Stimulated activated CD4-positive, alpha-beta T cell treated with anti-CD3 and anti-CD28 coated beads, Interleukin-2, amount 100 ng/mL, for 48 hours (primary cell): ENCODE data around the gene ERG.

Experiments used
- DNase-seq, 2 donors: peaks; one replicate each; pipeline ENCODE4 v3.0.0-alpha.2; 2020

Gene ERG

DNA sequence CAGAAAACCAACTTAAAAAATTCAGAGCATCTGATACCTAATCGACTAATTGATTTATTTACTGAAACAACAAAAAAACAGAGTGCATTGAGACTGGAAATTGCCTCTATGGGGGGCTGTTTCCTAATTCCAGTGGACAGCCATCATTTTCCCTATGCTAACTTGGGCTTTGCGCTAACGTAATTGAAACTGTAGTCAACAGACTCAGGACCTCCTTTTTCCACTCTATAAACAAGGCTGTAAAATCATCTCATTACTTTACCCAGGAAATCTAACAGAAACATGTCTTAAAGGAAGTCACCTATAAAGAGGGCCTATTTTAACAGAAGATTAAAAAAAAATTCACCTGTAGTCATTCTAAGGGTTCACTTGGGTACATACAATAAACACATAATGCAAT lies 2.1 kb downstream of the ERG start:
- no peak for DNase-seq

DNA sequence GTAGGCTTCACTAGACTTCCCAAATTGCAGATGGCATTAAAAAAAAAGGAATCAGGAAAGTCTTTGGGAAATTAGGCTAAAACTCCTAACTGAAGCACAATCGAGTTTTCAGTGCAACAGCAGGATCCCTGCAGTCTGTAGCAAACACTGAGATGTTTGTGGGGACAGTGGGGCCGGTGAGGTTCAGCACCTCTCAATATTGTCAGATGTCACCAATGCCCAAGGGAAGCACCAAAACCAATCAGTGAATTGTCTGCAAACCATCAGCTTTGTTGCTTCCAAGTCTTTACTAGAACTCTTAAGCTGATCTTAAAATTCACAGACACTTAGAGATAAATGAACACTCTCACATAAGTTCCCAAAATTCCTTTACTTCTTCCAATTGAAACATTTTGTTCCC lies 2.6 kb downstream of the ERG start:
- no peak for DNase-seq

DNA sequence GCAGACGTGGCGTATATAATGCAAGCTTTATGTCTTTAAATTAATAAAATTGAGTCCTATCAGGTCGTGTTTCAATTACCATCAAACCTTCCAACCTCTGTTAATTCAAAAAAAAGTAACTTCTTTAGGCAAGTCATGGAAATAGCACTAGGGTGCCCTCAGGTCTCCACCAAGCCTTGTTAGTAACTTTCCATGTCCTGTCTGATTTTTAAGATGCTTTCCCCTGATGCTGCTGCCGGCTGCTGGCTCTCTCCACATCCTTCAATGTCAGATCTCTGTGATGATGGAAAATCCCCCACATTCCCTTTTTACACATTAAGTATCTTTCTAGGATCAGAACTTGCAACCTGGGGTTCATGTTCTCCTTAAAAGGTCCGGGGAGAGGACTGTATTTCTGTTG lies 3.0 kb downstream of the ERG start:
- DNase-seq, result no peak

DNA sequence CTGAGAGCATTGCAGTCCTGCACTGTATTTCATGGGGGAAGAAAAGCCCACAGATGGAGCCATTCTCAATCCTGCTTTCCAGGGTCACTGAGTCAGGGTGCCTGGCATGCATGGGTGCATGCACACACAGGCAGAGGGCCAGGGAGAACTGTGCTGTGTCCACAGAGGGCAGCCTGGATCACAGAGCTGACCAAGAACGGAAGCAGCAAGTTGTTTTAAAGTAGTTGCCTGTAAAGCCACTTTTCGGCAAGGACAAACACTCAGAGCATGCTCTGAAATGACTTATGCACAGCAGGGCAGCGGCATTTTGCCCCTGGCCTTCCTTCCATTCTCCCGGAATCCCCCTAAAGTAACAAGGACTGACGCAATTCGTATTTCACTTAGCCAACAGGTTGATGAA lies 3.6 kb downstream of the ERG start:
- no peak for DNase-seq

DNA sequence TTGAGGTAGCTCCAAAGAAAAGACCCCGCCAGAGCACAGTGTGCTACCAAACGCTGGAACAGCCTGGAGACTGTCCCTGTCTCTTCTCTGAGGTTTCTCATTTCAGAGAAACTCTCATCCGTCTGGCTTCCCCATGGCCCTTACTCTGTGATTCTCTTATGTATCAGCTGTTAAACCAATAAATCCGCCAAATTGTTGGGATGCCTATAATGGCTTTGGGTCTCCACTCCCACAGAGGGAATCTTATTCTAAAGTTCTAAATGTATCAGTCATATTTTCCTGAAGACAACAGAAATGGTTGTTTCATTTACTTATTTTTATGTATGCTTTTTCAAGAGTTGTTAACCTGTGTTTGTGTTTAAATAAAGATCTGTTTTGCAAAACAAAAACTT lies 4.0 kb downstream of the ERG start:
- no peak for DNase-seq

DNA sequence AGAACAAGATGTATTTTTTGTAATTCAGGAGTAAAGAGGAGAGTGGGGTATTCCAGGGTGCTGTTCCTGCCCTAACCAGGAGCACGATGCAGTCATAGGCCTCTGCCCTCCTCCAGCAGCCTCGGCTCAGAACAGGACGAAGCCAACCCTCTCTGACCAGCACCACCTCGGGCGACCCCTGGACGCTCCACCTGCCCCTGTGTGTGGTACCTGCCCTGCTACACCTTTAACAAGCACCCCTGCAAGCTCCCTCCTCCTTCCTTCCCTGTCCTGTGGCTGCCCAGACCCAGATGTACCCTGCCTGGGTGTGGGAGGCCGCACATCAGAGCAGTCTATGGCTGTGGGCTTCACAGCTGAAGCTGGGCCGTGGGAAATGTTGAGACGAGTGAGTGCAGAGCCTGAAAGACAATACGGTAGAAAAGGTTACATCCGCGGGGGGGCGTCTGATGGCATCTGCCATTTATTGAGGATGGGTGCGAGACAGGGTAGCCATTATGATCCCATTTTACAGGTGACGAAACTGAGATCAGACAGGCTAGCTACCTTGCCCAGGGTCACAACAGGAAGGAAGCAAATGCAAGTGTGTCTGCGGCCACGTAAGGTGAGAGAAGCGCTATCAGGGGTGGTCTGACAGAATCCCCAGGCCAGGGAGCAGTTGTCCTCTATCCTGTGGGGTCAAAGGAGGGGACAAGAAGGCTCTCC lies 4.6 kb downstream of the ERG start:
- DNase-seq, result no peak

DNA sequence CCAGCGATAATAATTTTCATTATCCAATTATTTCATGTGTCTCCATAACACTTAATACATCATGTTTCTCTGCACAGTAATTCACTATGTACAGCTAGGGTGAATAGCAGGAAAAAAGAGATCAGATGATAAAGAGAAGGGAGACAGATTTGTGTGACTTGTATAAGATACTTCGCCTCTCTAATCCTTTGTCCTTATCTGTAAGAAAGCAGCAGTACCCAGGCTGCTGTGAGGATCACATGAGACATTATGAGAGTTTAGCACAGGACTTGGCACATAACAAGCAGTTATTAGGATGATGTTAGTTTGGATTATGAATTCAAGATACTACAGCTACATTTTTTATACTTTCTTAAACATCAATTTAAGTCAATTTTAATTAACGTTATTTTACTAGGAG lies 6.3 kb downstream of the ERG start:
- DNase-seq, result no peak

DNA sequence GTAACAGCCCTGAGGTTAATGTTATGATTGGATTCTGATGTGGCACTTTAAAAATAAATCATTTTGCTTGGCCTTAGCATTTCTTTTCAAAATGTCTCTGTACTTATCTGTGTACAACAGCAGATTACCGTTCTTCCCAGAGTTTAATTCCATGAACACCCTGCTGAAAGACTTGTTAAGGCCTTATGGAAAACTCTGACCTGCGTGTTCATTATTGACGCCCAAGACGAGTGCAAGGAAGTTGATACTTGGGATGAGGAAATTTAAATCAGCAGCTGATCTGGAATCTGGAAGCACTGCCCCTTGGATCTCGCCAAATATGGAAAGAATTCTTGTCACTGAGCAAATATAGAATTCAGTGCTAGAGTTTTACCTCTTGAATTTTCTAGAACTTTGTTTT lies 6.7 kb downstream of the ERG start:
- DNase-seq, result no peak

DNA sequence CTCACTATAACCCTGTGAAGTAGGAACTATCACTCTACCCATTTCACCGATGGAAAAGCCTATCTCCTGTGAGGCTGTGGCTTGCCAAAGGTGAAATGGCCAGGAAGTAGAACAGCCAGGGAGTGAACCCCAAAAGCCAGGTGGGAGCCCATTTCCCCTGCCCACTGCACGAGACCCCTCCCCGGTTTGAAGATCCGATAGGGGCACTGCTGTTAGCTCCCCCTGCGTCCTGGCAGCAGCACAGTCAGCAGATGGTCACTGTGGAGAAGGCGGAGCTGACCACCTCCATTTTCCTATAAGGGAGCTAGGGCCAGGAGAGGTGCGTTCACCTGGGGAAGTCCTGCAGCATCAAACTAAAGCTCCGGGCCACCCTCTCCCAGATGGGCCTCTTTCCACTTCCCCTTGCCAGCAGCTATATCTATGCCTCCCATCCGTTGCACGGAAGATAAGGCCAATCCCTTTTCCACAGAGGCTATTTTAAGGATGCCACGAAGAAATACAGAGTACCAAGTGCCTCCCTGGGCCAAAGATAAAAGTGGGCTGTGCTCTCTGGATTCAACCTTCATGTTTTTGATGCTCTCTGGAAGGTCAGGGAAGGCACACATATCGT lies 7.8 kb downstream of the ERG start:
- DNase-seq, result no peak

DNA sequence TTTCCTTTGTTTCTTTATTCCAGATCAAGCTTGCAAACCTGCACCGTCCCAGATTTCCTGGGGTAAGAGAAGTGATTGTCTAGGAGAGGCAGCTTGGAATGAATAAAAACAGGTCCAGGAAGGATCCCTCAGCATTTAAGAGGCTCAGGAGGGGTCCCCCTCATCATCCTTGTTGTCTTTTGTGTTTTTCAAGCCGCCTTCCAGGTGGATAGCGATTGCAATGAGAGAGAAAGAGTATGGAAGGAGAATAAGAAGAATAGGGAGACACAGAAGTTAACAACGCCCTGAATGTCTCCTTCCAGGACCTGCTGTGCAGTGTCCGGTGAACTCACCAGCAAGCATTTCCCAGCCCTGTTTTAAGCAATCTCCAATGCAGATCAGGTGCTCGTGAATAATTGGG lies 8.5 kb downstream of the ERG start:
- DNase-seq, result no peak

DNA sequence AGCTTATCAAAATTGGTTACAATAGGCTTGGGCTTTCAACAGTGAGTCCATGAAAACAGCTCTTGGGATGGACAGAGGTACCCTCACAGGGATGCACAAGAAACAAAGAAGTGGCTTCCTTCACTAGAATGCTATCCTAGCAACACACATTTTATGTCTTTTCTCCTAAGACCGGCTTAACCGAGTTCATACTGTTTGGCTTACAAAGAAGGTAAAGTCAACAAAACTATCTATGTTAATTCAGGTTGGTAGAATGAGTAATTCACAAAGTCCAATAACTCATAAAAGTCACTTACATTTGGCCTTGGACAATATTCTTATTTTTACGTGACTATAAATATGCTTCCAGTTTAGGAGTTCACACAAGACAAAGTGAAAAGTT lies 9.0 kb downstream of the ERG start:
- DNase-seq, result no peak

DNA sequence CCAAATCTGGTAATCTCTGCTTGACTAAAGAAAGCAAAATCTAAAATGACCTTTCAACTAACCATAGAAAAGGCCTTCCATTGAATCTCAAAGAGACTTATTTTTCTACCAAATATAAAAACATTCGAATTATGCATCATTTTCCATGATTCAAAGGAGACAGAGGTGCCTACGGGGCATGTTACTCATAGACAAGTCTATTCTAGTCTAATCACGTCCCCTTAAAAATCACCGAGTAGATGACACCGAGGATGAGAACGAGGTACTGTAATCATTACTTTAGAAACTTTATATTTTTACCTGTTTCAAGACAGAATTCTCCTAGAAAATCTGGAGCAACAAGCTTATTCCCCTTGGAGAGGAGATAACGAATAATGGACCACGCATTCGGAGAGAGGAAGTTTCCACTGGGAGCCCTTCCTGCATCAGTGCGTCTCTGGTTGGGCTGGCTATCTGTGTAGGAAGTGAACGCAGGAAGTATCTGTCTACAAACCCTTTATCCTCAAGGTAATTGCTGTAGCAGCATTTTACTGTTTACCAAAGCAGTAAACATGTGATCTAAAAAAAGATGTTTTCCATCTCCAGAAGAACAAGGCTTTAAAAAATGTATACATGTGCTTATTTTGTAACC lies 9.5 kb downstream of the ERG start:
- no peak for DNase-seq

DNA sequence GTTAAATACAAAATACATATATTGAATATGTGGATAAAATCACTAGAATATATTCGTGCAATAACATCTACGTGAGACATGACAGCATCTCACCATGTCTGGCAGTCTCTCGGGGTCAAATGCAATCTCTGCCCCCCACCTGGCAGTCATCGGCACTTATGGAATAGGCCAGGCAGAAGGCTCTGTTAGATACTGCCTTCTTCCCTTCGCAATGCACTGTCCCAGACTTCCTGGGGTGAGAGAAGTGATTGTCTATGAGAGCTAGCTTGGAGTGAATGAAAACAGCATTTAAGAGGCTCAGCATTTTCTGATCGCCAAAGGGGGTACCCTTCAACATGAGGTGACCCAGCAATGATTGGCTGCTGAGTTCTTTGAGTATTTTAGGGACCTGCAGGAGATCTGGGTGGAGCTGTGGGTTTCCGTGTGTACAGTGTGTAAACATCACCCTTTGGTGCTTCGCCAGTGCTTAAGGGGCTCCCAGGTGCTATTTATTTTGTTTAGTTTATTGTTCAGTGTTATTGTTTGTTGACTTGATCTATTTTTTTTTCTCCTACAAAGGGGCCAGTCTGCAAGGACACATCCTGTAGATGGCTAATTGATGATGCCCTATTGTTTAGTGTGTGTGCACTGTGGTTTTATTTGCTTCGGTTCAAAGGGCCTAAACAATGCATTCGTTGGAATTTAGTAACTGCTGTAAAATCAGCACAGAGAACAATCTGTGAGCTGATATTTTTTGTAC lies 10.2 kb downstream of the ERG start:
- no peak for DNase-seq

DNA sequence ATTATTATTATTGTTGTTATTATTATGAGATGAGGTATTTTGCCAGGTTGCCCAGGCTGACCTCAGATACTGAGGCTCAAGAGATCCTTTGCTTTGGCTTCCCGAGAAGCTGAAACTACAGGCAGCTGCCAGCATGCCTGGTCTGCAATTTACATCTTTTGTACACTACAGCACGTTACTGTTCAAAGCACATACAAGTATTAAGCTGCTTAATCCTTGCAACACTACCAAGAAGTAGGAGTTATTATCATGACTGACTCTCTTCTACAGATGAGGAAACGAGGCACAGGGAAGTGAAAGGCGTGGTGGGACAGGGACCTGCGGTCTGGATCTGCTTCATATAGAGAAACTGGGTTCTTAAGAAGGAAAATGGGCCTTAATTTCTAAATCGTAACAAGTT lies 11.6 kb downstream of the ERG start:
- DNase-seq, result no peak

DNA sequence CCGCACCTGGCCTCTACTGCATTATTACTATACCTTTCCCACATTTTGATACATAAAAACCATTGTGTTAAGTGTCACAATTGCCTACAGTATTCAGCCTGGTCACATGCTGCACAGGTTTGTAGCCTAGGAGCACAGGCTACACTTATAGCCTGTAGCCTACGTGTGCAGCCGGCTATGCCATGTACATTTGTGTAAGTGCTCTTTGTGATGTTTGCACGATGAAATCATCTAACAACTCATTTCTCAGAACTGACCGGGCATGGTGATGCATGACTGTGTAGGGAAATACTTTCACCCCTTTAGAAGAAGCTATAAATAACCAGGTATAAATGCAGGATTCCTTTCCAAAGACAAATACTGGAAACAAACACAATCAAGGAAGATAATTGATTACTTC lies 12.1 kb downstream of the ERG start:
- DNase-seq, result no peak

DNA sequence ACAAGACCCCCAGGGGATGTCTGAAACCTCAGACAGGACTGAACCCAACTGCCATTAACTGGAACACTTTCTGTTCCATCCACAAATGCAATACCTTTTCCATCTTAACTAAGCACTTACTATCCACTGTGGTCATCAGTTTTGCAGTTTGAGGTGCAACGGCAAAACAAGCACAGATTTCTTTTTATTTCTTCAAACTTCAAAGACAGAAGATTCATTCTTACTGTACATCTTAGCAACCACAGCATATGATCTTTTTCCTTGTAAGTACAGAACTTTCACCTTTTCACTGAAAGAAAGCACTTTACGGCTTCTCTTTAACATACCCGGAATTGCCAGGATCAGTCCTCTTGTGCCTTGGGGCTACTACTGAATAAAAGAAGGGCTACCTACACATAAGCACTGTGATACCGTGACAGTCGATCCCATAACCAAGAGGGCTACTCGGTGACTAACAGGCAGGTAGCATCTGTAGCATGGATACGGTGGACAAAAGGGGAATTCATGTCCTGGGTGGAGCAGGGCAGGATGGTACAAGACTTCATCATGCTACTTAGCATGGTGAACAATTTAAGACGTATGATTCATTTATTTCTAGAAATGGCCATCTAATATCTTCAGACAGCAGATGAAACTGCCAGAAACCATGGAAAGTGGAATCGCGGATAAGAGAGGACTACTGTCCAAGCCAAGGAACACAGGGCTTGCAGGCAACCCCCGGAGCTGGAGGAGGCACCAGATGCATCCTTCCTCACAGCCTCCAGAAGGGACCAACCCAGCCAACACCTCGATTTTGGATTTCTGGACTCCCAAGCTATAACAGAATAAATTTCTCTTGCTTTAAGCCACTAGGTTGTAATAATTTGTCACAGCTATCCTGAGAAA lies 18.4 kb downstream of the ERG start:
- no peak for DNase-seq

DNA sequence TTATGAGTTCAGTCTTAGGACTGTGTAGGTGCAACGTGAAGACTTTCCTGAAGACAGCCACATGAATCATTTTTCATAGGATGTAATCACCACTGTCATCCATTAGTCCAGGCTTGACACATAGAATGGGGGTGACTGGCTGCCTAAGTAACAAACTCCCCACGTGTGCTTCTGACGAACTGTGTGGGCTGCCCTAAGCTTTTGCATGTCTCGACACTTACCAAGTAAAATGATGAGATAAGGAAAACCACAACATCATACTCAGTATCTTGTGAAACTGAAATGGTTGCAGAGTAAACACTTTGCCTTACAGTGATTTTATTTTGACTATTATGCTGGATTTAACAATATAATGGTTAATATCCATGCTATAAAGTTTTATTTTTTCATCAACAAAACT lies 19.5 kb downstream of the ERG start:
- DNase-seq, result no peak

DNA sequence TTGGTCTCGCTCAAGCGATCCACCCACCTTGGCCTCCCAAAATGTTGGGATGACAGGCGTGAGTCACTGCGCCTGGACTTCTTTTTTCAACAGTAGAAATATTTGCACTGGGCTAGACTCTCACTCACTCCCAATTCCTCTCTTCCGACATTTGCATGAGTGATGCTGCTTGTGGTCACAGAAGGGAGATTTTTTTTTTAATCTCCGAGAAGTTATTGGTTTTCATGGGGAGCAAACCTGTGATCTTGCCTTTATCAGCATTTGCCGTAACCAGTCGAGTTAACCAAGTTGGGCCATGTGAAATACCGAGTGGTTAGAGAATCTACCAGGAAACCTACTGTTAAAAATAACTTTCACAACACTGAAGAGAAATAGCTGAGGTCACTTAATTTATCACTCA lies 21.1 kb downstream of the ERG start:
- no peak for DNase-seq

DNA sequence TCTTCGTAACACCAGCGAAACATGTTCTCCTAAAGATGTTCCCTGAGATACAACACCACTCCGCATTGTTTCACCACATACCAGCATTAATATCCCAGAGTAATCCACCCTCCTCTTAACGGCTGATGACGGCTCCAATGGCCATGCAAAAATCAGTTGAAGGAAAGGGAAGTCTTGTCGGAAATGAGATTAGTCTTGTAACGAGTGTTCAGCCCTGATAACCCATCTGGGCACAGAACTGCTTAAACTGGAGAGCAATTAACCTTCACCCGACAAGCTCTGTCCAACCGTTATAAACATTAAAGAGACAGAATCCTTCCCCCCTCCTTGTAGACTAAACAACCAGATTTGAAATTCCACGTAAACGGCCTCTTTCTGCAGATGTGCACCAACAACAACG lies 21.9 kb downstream of the ERG start:
- DNase-seq, result no peak

DNA sequence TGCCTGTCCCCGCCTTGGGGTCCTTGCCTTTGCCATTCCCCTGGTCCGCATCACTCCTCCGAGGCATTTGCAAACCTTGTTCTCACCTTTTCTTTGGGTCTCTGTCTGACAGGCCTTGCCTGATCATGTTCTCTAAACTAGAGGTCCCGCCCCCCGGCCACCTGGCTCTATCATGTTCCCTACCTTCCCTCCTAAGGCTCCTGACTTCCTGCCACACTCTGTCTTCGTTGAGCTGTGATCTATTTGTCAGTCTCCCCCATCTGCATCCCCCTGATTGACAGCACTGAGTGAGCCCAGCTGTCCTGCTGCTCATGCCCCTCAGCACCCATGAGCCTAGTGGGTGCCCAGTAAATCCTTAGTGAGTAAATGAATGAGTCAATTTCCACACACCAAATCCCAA lies 22.8 kb downstream of the ERG start:
- DNase-seq, result no peak

DNA sequence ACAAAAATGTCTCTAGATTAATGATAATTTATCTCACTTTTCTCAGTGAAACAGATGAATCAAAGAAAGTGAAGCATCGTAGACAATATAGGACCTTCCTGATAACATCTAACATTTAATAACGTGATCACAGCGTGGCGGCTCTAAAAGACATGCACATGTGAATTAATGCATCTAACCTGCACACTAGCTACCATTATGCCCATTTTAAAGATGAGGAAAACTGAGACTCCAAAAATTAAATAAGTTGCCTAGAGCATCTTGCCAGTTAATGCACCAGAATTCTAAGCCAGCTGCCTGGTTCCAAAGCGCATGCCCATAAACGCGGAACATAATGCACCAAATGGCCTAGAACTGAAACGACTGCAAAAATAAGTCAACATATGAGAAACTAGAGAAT lies 23.5 kb downstream of the ERG start:
- DNase-seq, result no peak

DNA sequence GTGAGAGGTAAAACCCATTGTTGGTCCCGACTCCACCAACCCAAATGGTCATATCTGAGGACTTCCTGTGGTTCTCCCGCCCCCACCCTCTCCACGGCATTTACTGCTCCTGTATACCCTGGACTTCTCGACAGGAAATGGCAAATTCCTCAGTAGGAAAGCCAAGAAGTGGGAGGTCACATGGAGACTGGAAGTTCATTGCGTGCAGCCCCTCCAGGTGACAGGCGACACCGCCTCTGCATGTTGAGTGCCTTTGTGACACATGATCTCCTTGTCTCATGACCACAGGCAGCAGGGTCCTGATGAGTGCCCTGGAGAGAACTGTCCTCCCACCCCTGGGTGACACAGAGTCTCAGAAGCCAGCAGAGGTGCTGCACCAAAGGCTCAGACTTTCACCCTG lies 24.2 kb downstream of the ERG start:
- no peak for DNase-seq
